GM19099 (cell line): ENCODE measurements around the gene RABGAP1L.

ENCODE experiments used
- POLR2A ChIP-seq: IDR thresholded peaks from 3 replicates; pipeline ENCODE4 v1.6.1; 2011; ENCODE audit warnings: low read depth; ENCODE audit not compliant: insufficient read length; ENCODE audit errors: extremely low read depth

The RABGAP1L gene

GRCh38 chr1:174657411-174657810 is 498.1 kb downstream of the RABGAP1L start:
- no peak for TF ChIP-seq POLR2A

- no peak for TF ChIP-seq POLR2A
Observed at GRCh38 chr1:174657893-174658292, 498.6 kb downstream of the RABGAP1L start.

DNA sequence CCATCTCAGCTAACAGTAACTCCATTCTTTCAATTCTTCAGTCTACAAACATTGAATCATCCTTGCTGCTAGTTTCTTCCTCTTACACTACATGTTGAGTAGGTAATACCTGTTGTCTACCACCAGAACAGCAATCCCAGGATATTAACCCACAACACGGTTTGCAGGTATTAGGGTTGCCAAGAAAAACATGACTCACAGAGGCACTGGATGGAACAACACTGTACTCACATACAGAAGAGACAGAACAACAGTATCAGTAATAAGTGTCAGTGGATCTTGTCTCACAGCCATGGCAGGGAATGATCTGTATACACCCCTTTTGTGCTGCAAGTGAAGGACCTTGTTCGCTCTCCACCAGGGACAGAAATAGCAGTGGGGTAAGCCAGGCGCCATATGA is 500.5 kb downstream of the RABGAP1L start:
- no peak for TF ChIP-seq POLR2A

- no peak for TF ChIP-seq POLR2A
Observed at GRCh38 chr1:174660476-174660875, 501.2 kb downstream of the RABGAP1L start.

DNA sequence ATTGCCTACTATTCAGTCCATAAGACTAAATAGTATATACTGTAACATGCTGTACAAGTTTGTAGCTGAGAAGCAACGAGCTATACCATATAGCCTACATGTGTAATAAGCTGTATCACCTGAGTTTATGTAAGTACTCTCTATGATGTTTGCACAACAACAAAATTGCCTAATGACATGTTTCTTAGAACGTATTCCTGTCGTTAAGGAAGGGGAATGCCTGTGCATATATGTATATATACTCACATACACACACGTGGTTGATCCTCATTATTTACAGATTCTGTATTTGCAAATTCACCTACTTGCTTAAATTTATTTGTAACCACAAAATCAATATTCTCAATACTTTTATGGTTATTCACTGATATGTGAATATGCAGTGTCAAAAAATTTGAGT is 504.0 kb downstream of the RABGAP1L start:
- TF ChIP-seq POLR2A, result no peak

GRCh38 chr1:174666248-174666647 is 506.9 kb downstream of the RABGAP1L start:
- TF ChIP-seq POLR2A, result no peak

DNA sequence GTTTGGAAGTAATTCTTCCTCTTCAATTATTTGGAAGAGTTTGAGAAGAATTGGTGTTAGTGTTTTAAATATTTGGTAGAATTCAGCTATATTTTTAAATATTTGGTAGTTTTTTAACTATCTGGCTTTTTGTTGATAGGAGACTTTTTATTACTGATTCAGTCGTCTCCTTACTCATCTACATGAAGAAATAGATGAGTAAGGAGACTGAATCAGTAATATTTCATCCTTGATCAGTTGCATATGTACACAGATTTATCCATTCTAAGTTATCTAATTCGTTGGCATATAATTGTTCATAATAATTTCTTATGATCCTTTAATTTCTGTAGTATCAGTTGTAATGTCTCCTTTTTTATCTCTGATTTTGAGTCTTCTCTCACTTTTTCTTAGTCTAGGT is 512.5 kb downstream of the RABGAP1L start:
- no peak for TF ChIP-seq POLR2A

- no peak for TF ChIP-seq POLR2A
Observed at GRCh38 chr1:174676856-174677255, 517.5 kb downstream of the RABGAP1L start.

GRCh38 chr1:174678657-174679056 is 519.3 kb downstream of the RABGAP1L start:
- no peak for TF ChIP-seq POLR2A

GRCh38 chr1:174680101-174680500 is 520.8 kb downstream of the RABGAP1L start:
- no peak for TF ChIP-seq POLR2A

DNA sequence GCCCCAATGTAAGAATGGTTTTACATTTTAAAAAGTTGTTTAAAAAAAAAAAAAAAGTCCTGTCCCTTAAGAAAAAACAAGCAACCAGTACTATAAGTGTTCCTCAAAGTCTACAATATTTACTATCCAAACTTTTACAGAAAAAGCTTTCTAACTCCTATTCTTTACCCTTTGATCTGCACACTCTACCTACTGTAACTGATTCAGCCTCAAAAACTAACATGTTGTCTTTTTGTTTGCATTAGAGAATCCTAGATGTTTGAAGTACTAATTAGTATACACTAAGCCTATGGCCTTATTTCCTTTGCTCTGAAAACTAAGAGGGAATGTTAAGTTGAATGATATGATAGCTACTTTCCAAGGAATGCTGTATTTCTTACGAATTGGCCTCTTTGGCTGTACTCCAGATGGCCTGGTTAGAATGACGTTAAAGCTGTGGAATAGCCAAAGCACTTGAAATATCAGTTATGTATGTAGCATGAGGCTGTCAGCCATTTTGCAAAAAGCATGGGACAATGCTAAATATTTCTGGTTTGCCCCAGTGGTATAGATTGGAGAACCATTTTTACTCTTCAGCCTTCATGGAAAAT is 523.2 kb downstream of the RABGAP1L start:
- no peak for TF ChIP-seq POLR2A

DNA sequence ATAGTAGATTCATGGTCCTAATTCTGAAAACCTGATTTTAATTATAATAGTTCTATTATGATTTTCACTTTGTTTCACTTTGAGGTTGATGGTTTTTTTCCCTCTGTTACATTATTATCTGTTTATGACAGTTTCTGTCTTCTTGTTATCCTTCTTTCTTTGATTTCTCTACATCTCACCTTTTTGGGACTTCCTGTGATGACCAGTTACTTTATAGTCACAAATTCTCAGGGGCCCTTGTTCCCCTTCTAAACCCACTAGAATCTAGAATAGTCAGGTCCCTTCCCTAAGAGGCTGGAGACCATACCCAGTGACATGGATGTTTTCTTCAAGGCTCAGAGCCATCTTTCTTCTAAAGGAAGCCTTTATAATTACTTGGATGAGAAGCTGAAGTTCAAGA is 526.9 kb downstream of the RABGAP1L start:
- TF ChIP-seq POLR2A, result no peak

DNA sequence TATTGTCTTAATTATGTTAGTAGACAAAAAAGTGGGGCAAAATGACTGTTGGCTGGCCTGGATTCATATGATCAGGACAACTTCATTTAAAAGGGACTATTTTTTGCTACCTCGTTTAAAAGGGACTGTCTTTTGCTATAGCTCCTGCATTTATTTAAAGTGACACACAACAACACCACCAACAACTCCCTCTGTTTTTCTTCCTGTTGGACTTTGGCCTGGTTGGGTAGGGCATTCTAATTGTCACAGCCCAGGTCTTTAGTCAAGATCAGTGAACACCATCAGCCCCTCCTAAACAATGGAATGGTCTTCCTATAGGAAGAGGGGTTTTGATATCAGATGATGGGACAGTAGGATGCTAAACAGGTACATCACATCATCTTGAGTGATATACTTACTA is 530.2 kb downstream of the RABGAP1L start:
- TF ChIP-seq POLR2A, result no peak

DNA sequence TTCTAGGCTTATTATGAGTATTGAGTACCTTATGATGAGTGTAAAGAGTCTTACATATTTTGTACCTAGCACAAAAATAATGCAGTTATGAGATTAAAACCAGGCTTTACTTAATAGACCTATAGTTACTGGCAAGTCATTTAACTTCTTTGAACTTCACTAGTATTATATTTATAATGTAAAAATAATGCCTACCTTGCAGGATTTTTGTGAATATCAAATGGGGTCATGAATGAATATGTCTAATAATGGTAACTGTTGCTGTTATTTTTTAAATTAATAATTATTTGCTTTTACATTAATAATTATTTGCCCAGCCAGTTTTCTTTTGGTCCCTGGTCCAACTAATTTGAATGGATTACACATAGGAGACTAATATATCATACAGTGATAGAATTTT is 530.9 kb downstream of the RABGAP1L start:
- TF ChIP-seq POLR2A, result no peak

DNA sequence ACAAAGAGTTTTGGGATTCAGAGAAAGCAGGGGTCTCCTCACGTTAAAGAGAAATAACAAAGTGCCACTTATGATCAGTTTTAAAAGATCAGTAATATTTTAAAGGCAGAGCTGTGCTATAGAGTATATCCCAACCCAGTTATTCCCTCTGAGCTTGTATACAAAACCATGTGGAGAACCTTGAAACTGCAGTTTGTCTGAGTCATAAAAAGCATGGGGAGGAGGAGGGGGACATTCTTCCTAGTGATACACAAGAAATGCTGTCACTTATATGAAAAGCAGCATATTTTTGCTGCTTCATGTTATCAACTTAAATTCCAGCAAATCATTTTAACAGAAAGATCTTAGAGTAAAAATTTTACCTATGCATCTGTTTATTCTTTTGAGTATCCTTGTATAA is 533.0 kb downstream of the RABGAP1L start:
- no peak for TF ChIP-seq POLR2A

DNA sequence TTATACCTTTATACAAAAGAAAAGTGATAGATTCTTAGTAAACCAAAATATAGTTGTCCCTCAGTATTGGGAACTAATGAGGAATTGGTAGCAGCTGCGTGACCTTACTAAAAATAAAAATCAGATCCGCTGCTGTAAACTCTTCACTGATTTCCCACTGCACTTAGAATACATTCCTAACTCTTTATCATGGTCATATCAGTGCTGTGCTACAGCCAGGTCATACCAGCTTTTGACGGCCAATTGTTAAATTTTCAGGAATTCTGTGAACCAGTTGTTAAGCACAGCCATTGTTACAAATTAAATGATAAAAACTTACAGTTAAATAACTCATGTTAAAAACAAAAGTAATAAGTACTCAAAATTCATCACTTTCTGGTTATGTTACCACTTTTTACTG is 533.8 kb downstream of the RABGAP1L start:
- TF ChIP-seq POLR2A, result no peak
